MM.1S (cell line): Measurements from ENCODE around the gene LCE6A.

Experiments
- DNase-seq: peaks from one replicate; pipeline ENCODE4 v3.0.0-alpha.2; 2015
- H2AFZ ChIP-seq: fragments of 300-600 bp; sonication (generic); 2 replicates; pipeline ENCODE4 v1.6.0; 2016; ENCODE audit warnings: antibody characterized with exemption, low read length
- H3F3A ChIP-seq: fragments of 300-600 bp; sonication (generic); 2 replicates; pipeline ENCODE4 v1.6.1; 2016; ENCODE audit warnings: mild to moderate bottlenecking, antibody characterized with exemption, low read length, moderate library complexity, mixed read lengths; ENCODE audit not compliant: insufficient read depth
- H3K27ac ChIP-seq: fragments of 300-600 bp; sonication (generic); 2 replicates; pipeline ENCODE4 v1.5.1; 2016; ENCODE audit warnings: mild to moderate bottlenecking, low read length
- H3K27me3 ChIP-seq: fragments of 300-600 bp; sonication (generic); replicated peaks from 2 replicates; pipeline ENCODE4 v1.6.0; 2016; ENCODE audit warnings: low read length; ENCODE audit not compliant: insufficient read depth
- H3K36me3 ChIP-seq: fragments of 300-600 bp; sonication (generic); replicated peaks from 2 replicates; pipeline ENCODE4 v1.6.1; 2016; ENCODE audit warnings: mild to moderate bottlenecking, low read length, mixed read lengths; ENCODE audit not compliant: insufficient read depth
- H3K4me1 ChIP-seq: fragments of 300-600 bp; sonication (generic); 2 replicates; pipeline ENCODE4 v1.6.1; 2016; ENCODE audit warnings: low read length, mixed read lengths
- H3K4me2 ChIP-seq: fragments of 300-600 bp; sonication (generic); 2 replicates; pipeline ENCODE4 v1.6.0; 2016; ENCODE audit warnings: low read depth, low read length
- H3K4me3 ChIP-seq: fragments of 300-600 bp; sonication (generic); 2 replicates; pipeline ENCODE4 v1.5.1; 2016; ENCODE audit warnings: low read length, mixed read lengths
- H3K79me2 ChIP-seq: fragments of 300-600 bp; sonication (generic); 2 replicates; pipeline ENCODE4 v1.6.1; 2016; ENCODE audit warnings: mixed run types, low read length, mixed read lengths
- H3K9ac ChIP-seq: fragments of 300-600 bp; sonication (generic); 2 replicates; pipeline ENCODE4 v1.6.1; 2016; ENCODE audit warnings: low read length, mixed read lengths
- H3K9me2 ChIP-seq: fragments of 300-600 bp; sonication (generic); replicated peaks from 2 replicates; pipeline ENCODE4 v1.6.1; 2016; ENCODE audit warnings: mild to moderate bottlenecking, low read length, mixed read lengths; ENCODE audit not compliant: insufficient read depth
- H3K9me3 ChIP-seq: fragments of 300-600 bp; sonication (generic); replicated peaks from 2 replicates; pipeline ENCODE4 v1.6.1; 2016; ENCODE audit warnings: mild to moderate bottlenecking, low read length, mixed read lengths; ENCODE audit not compliant: insufficient read depth
- H4K20me1 ChIP-seq: fragments of 300-600 bp; sonication (generic); 2 replicates; pipeline ENCODE4 v1.6.1; 2016; ENCODE audit warnings: mild to moderate bottlenecking, low read length, moderate library complexity, mixed read lengths; ENCODE audit not compliant: insufficient read depth
- CTCF ChIP-seq: fragments of 300-600 bp; sonication (generic); IDR thresholded peaks from 2 replicates; pipeline ENCODE4 v1.5.1; 2016; ENCODE audit warnings: antibody characterized with exemption, low read length, mixed read lengths
- EZH2 ChIP-seq: fragments of 300-600 bp; sonication (generic); optimal IDR thresholded peaks from 2 replicates; pipeline ENCODE3; 2017; ENCODE audit warnings: low read depth, mild to moderate bottlenecking, antibody characterized with exemption, low read length, mixed read lengths
- EZH2phosphoT487 ChIP-seq: fragments of 300-600 bp; sonication (generic); IDR thresholded peaks from 2 replicates; pipeline ENCODE4 v1.6.1; 2018; ENCODE audit warnings: antibody characterized with exemption, low read length

LCE6A gene

GRCh38 chr1:152842556-152842955 lies at the start of gene LCE6A:
Gene LCE6A (plus strand): TSS chr1:152842856. CDS start chr1:152843521, 665 bp downstream.
- H3K27ac ChIP-seq, result no peak within 1 kb of the TSS
- TF ChIP-seq CTCF (no peak), EZH2 (no peak), EZH2phosphoT487 (no peak)
- no peak for DNase-seq
- no peaks in the 10 kb centered on the region for H3F3A ChIP-seq
- no peak within 1 kb of the TSS for H3K4me3 ChIP-seq
- no peak within 1 kb of the TSS for H3K9ac ChIP-seq
- no peaks in the 10 kb centered on the region for H3K79me2 ChIP-seq
- H4K20me1 ChIP-seq, result no peaks in the 10 kb centered on the region
- H2AFZ ChIP-seq, result no peak within 1 kb of the TSS
- no peaks in the 10 kb centered on the region for H3K4me1 ChIP-seq
- no peaks in the 10 kb centered on the region for H3K9me3 ChIP-seq
- H3K27me3 ChIP-seq, result no peaks in the 10 kb centered on the region
- no peaks in the 10 kb centered on the region for H3K9me2 ChIP-seq
- H3K4me2 ChIP-seq, result no peak within 1 kb of the TSS
- no peaks in the 10 kb centered on the region for H3K36me3 ChIP-seq

GRCh38 chr1:152795686-152796085 lies 47.0 kb upstream of the LCE6A start:
- Histone ChIP-seq H3K9me2 (no peaks in the 10 kb centered on the region), H3F3A (no peaks in the 10 kb centered on the region), H3K9me3 (no peaks in the 10 kb centered on the region), H3K79me2 (no peaks in the 10 kb centered on the region), H3K9ac (no peak overlapping the region), H3K4me3 (no peak overlapping the region), H3K27me3 (no peaks in the 10 kb centered on the region), H4K20me1 (no peaks in the 10 kb centered on the region), H3K27ac (no peak overlapping the region), H2AFZ (no peak overlapping the region), H3K4me1 (no peaks in the 10 kb centered on the region), H3K36me3 (no peaks in the 10 kb centered on the region), H3K4me2 (no peak overlapping the region)
- TF ChIP-seq EZH2, result no peak
- no peak for TF ChIP-seq EZH2phosphoT487
- no peak for TF ChIP-seq CTCF
- no peak for DNase-seq

- Histone ChIP-seq H3K9me3 (no peaks in the 10 kb centered on the region), H3K27ac (no peak within 1 kb of the TSS), H3K36me3 (no peaks in the 10 kb centered on the region), H3K79me2 (no peaks in the 10 kb centered on the region), H3K27me3 (no peaks in the 10 kb centered on the region), H3K9ac (no peak within 1 kb of the TSS), H4K20me1 (no peaks in the 10 kb centered on the region), H3F3A (no peaks in the 10 kb centered on the region), H3K4me3 (no peak within 1 kb of the TSS), H3K9me2 (no peaks in the 10 kb centered on the region), H3K4me2 (no peak within 1 kb of the TSS), H2AFZ (no peak within 1 kb of the TSS), H3K4me1 (no peaks in the 10 kb centered on the region)
- no peak for TF ChIP-seq EZH2
- TF ChIP-seq EZH2phosphoT487, result no peak
- no peak for TF ChIP-seq CTCF
- DNase-seq, result no peak
Measured at GRCh38 chr1:152796421-152796820, 46.2 kb upstream of the LCE6A start, which contains the start of gene LCE1D. Gene LCE1D (plus strand): TSS chr1:152796721. CDS start chr1:152797795, 1,074 bp downstream.
